ENCODE results near the gene DESI1.
A peak's percentile ranks its signal among the peaks of the same experiment; 100 is the strongest.
"Not testable (repeated sequence)": the region's sequence is repeated elsewhere in the genome, so short reads cannot be mapped to it uniquely, and the experiment has no call there.

The DESI1 gene

DNA sequence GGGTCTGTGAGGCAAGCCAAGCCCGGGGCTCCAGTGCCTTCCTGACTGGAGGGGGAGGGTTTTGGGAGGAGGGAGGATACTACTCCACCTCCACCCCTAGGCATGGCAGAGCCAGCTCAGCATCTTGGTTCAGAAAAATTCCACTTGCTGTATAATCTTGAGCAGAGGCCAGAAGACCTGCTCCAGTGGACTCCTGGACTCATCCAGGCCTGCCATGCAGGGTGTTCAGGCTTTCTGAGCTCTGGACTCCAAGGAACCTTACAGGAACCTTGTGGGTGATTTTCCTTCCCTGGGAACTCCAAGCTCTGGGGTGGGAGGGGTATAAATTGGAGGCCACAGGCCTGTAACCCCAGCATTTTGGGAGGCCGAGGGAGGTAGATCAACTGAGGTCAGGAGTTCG, 50.6 kb downstream of the DESI1 start:
- Histone ChIP-seq H3K4me3 (ENCODE audit: low read length) (no peak overlapping the region), H3K9ac (ENCODE audit: low read depth, low read length) (no peak overlapping the region), H3K27me3 (ENCODE audit: insufficient read depth, low read length) (no peaks in the 10 kb centered on the region), H3K27ac (ENCODE audit: low read depth, low read length) (no peak overlapping the region), H3K4me1 (ENCODE audit: insufficient read depth, low read length) (no peaks in the 10 kb centered on the region), H3K9me3 (ENCODE audit: insufficient read depth, low read depth, low read length) (no peaks in the 10 kb centered on the region), H3K36me3 (ENCODE audit: insufficient read depth, low read length) (no peaks in the 10 kb centered on the region)
- WGBS = 97% methylated on average over 3 of the region's 3 CpGs

DNA sequence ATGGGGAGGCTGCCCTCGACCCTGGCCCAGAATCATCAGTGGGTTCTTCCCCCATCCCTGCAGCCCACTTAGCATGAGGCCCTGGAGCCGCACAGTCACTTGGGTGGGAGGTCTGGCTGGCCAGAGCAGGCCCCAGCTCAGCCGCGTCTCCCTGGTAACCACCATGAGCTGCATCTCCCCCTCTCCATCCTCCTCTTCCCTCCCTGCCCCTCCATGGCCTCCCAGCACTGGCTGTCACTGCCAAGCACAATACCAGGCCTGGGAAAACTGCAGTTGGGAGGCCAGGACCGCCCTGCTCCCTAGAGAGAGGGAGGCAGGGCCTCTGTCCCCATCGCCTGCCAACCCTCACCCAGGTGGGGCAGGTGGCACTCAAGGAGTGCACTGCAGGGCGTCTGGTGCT, 52.0 kb downstream of the DESI1 start:
- Histone ChIP-seq H3K4me1 (ENCODE audit: insufficient read depth, low read length) (no peaks in the 10 kb centered on the region), H3K9me3 (ENCODE audit: insufficient read depth, low read depth, low read length) (no peaks in the 10 kb centered on the region), H3K4me3 (ENCODE audit: low read length) (no peak overlapping the region), H3K27ac (ENCODE audit: low read depth, low read length) (no peak overlapping the region), H3K9ac (ENCODE audit: low read depth, low read length) (no peak overlapping the region), H3K36me3 (ENCODE audit: insufficient read depth, low read length) (no peaks in the 10 kb centered on the region), H3K27me3 (ENCODE audit: insufficient read depth, low read length) (no peaks in the 10 kb centered on the region)
- WGBS = 83% methylated on average over 7 of the region's 7 CpGs

DNA sequence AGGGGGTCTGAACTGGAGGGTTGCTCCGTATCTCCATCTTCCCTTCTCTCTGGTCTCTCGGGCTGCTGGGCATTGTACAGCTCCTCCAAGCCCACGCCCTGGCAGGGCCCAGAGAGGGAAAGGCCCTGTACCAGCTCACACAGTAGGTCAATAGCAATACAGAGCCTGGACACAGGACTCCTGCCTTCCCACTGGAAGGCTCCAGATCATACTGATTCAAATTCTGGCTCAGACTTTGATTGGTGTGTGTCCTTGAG, 53.4 kb downstream of the DESI1 start:
- no peaks in the 10 kb centered on the region for H3K36me3 ChIP-seq (ENCODE audit: insufficient read depth, low read length)
- no peak overlapping the region for H3K4me3 ChIP-seq (ENCODE audit: low read length)
- no peaks in the 10 kb centered on the region for H3K9me3 ChIP-seq (ENCODE audit: insufficient read depth, low read depth, low read length)
- no peak overlapping the region for H3K9ac ChIP-seq (ENCODE audit: low read depth, low read length)
- WGBS = 98% methylated on average over 3 of the region's 3 CpGs
- no peaks in the 10 kb centered on the region for H3K27me3 ChIP-seq (ENCODE audit: insufficient read depth, low read length)
- H3K27ac ChIP-seq (ENCODE audit: low read depth, low read length) = no peak overlapping the region
- H3K4me1 ChIP-seq (ENCODE audit: insufficient read depth, low read length) = peaks cover 6% of the 10 kb centered on the region; the same call in 1 of the 2 replicates

DNA sequence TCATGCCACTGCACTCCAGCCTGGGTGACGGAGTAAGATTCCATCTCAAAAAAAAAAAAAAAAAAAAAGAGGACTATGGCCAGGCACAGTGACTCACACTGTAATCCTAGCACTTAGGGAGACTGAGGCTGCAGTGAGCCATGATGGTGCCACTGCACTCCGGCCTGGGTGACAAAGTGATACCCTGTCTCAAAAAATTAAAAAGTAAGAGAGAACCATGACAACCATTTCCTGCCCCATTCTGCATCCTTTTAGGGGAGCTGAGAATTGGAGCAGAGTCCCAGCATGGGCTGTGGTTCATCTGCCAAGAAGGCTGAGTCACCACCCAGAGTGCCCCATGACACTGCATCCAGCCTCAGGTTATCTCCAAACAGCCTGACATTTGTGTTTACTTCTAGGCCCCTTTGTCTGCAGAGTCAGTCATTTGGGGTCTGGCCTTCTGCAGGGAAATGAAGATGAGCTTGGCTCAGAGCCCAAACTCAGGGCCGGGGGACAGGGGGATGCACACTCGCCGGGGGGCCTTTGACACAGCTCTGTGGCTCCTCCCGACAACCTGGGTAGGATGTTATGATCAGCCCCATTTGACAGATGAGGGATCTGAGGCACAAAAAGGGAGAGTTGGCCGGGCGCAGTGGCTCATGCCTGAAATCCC, 55.3 kb downstream of the DESI1 start:
- no peaks in the 10 kb centered on the region for H3K9me3 ChIP-seq (ENCODE audit: insufficient read depth, low read depth, low read length)
- no peaks in the 10 kb centered on the region for H3K27me3 ChIP-seq (ENCODE audit: insufficient read depth, low read length)
- H3K36me3 ChIP-seq (ENCODE audit: insufficient read depth, low read length) = no peaks in the 10 kb centered on the region
- H3K4me1 ChIP-seq (ENCODE audit: insufficient read depth, low read length) = peaks cover 22% of the 10 kb centered on the region
- H3K9ac ChIP-seq (ENCODE audit: low read depth, low read length) = no peak overlapping the region
- 70% methylated on average over 8 of the region's 8 CpGs for WGBS
- no peak overlapping the region for H3K4me3 ChIP-seq (ENCODE audit: low read length)
- H3K27ac ChIP-seq (ENCODE audit: low read depth, low read length) = peak overlapping the region; percentile 3; the same call in 1 of the 2 replicates

DNA sequence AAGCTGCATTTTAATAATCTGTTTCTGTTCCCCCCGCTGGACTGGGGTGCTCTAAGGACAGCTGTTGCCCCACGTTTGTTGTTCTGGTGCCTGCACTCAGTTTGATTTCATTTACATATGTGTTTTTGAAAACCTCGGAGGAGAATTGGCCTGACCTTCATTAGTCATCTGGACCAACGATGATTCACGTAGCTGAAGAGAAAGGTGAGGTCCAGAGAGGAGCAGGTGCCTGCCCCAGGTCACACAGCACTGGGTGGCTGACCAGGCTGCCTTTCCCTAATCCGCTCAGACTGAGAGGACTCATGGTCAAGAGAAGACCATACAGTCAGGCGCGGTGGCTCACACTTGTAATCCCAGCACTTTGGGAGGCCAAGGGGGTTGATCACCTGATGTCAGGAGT, 56.3 kb downstream of the DESI1 start:
- WGBS = 92% methylated on average over 8 of the region's 8 CpGs
- Histone ChIP-seq H3K4me1 (ENCODE audit: insufficient read depth, low read length) (peaks cover 30% of the 10 kb centered on the region), H3K9ac (ENCODE audit: low read depth, low read length) (no peak overlapping the region)

DNA sequence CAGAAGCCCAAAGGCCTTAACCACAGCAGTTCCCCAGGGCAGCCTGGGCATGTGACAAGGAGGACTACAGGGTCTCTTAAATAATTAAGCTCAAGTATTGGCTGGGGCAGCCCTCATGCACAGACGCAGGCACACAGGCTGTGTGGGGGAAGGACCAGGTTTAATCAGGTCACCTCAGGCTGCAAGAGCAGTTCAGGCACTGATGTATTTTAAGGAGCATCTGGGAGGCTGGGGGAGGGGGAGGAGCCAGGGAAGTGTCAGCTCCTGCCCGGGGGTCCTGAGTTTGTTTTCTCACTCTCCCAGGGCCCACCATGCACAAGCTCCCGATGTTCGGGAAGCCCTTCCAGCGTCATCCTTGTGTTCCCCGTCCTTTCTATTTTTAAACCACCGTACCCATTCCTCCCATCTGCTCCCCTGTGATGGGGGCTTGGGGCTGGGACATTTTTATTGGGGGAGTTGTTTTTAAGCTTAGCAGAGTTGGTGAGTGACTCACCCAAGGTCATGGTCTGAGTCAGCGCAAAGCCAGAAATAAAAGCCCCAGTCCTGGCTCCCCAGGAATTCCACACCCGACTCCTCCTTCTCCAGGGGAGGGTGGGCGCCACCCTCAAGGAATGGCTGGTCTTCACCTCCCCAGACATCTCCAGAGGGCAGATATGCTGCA, 57.7 kb downstream of the DESI1 start:
- no peak overlapping the region for H3K9ac ChIP-seq (ENCODE audit: low read depth, low read length)
- H3K27me3 ChIP-seq (ENCODE audit: insufficient read depth, low read length) = no peaks in the 10 kb centered on the region
- H3K4me1 ChIP-seq (ENCODE audit: insufficient read depth, low read length) = peaks cover 30% of the 10 kb centered on the region
- H3K27ac ChIP-seq (ENCODE audit: low read depth, low read length) = peak overlapping the region; percentile 58; the same call in 1 of the 2 replicates
- H3K4me3 ChIP-seq (ENCODE audit: low read length) = no peak overlapping the region
- H3K9me3 ChIP-seq (ENCODE audit: insufficient read depth, low read depth, low read length) = no peaks in the 10 kb centered on the region
- 42% methylated on average over 9 of the region's 10 CpGs for WGBS
- no peaks in the 10 kb centered on the region for H3K36me3 ChIP-seq (ENCODE audit: insufficient read depth, low read length)

More for the DNA sequence above, 56.3 kb downstream of the DESI1 start:
- Histone ChIP-seq H3K4me3 (ENCODE audit: low read length) (no peak overlapping the region), H3K9me3 (ENCODE audit: insufficient read depth, low read depth, low read length) (no peaks in the 10 kb centered on the region), H3K27ac (ENCODE audit: low read depth, low read length) (no peak overlapping the region), H3K36me3 (ENCODE audit: insufficient read depth, low read length) (no peaks in the 10 kb centered on the region), H3K27me3 (ENCODE audit: insufficient read depth, low read length) (no peaks in the 10 kb centered on the region)

DNA sequence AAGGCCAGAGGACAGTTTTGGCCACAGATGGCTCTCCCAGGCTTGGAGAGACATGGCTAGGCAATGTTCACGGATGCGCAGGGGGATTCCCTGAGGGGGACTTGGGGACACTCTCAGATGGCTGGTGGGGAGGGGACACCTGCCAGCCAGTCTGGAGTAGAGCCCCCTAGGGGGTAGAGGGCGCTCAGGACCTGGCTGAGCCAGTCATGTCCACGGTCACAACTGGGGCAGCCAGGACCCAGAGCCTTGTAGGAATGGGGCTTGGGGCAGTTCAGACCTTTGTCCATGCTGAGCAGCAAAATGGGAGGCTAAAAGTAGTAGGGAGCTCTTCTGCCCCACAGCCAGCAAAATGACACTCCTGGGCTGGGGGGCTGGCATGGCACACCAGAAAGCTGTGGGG, 58.4 kb downstream of the DESI1 start:
- H3K27ac ChIP-seq (ENCODE audit: low read depth, low read length) = no peak overlapping the region; the same call in 1 of the 2 replicates
- no peak overlapping the region for H3K9ac ChIP-seq (ENCODE audit: low read depth, low read length)
- H3K27me3 ChIP-seq (ENCODE audit: insufficient read depth, low read length) = no peaks in the 10 kb centered on the region
- H3K4me3 ChIP-seq (ENCODE audit: low read length) = no peak overlapping the region
- H3K9me3 ChIP-seq (ENCODE audit: insufficient read depth, low read depth, low read length) = no peaks in the 10 kb centered on the region
- 62% methylated on average over 4 of the region's 4 CpGs for WGBS
- peaks cover 35% of the 10 kb centered on the region for H3K4me1 ChIP-seq (ENCODE audit: insufficient read depth, low read length)
- H3K36me3 ChIP-seq (ENCODE audit: insufficient read depth, low read length) = no peaks in the 10 kb centered on the region

DNA sequence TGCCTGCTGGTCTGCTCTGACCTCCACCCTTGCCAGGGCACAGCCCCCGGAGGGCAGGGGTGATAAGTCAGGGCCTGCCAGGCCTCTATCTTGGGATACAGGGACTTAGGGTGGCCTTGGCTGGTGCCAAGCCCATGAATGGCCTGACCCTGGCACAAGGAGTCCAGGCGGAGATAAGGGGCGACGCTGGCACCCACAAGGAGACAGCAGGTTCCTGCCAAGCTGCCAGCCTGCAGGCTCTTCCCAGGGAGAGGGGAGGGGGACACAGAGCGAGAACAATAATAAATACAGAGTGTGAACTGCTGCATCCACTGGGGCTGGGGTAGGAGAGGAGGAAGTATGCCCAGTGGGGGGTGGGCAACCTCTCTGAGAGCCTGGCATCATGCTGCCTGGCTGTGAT, 59.1 kb downstream of the DESI1 start:
- Histone ChIP-seq H3K36me3 (ENCODE audit: insufficient read depth, low read length) (no peaks in the 10 kb centered on the region), H3K27ac (ENCODE audit: low read depth, low read length) (no peak overlapping the region), H3K9ac (ENCODE audit: low read depth, low read length) (no peak overlapping the region), H3K4me3 (ENCODE audit: low read length) (no peak overlapping the region), H3K4me1 (ENCODE audit: insufficient read depth, low read length) (peaks cover 36% of the 10 kb centered on the region), H3K27me3 (ENCODE audit: insufficient read depth, low read length) (no peaks in the 10 kb centered on the region), H3K9me3 (ENCODE audit: insufficient read depth, low read depth, low read length) (no peaks in the 10 kb centered on the region)
- WGBS = 78% methylated on average over 5 of the region's 5 CpGs

DNA sequence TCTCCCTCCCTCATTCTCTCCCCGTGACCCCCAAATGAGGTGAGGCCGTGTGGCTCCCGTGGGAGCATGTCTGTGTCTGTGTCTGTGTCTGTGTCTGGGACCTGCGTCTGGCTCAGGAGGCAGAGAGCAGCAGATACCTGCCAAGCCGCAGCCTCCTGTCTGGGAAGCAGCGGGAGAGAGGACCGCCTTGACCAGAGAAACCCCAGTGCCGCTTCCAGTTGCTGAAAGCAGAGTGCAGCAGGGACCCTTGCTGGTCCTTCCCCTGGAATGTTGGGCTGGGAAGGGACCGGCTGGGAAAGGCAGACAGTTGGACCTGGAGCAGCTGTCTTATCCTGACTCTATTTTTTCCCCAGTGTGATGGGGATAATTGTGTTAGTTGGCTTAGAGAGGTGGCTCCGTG, 59.5 kb downstream of the DESI1 start:
- Histone ChIP-seq H3K4me1 (ENCODE audit: insufficient read depth, low read length) (peaks cover 36% of the 10 kb centered on the region), H3K9ac (ENCODE audit: low read depth, low read length) (no peak overlapping the region), H3K9me3 (ENCODE audit: insufficient read depth, low read depth, low read length) (no peaks in the 10 kb centered on the region), H3K36me3 (ENCODE audit: insufficient read depth, low read length) (no peaks in the 10 kb centered on the region), H3K27me3 (ENCODE audit: insufficient read depth, low read length) (no peaks in the 10 kb centered on the region), H3K27ac (ENCODE audit: low read depth, low read length) (no peak overlapping the region), H3K4me3 (ENCODE audit: low read length) (peak overlapping the region; percentile 40)
- WGBS = 33% methylated on average over 10 of the region's 10 CpGs

DNA sequence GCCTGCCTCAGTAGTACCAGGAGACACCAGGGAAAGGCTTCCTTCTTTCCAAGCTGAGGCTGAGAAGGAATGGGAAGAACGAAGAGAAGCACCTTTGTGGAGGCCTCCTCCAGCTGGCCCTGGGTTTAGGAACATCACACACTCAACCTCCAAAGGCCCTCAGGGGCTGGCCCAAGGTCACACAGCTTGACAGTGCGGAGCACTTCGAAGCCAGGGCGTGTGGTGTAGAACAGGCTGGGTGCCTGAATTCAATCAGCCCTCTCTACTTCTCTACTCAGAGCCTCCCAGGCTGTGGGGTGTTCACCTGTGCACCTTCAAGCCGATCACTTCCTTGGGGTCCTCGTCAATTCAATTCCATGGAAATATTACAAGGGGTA, 60.8 kb downstream of the DESI1 start:
- Histone ChIP-seq H3K27me3 (ENCODE audit: insufficient read depth, low read length) (no peaks in the 10 kb centered on the region), H3K9me3 (ENCODE audit: insufficient read depth, low read depth, low read length) (no peaks in the 10 kb centered on the region), H3K36me3 (ENCODE audit: insufficient read depth, low read length) (no peaks in the 10 kb centered on the region), H3K4me3 (ENCODE audit: low read length) (0 out of 2 replicates have a peak overlapping the region, but pooled peaks have one; percentile 12), H3K27ac (ENCODE audit: low read depth, low read length) (no peak overlapping the region), H3K9ac (ENCODE audit: low read depth, low read length) (no peak overlapping the region), H3K4me1 (ENCODE audit: insufficient read depth, low read length) (peaks cover 36% of the 10 kb centered on the region)
- WGBS = 73% methylated on average over 6 of the region's 6 CpGs

DNA sequence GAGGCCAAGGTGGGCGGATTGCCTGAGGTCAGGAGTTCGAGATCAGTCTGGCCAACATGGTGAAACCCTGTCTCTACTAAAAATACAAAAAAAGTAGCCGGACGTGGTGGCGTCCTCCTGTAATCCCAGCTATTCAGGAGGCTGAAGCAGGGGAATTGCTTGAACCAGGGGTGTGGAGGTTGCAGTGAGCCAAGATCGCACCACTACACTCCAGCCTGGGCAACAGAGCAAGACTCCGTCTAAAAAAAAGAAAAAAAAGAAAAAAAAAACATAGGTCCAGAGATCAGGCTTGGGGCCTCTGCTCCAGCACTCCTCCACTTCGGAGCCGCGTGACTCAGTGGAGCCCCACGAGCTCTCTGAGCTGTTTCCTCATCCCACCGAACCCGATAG, 62.6 kb downstream of the DESI1 start:
- H3K9me3 ChIP-seq (ENCODE audit: insufficient read depth, low read depth, low read length); H3K4me3 ChIP-seq (ENCODE audit: low read length); H3K36me3 ChIP-seq (ENCODE audit: insufficient read depth, low read length); H3K9ac ChIP-seq (ENCODE audit: low read depth, low read length); H3K27me3 ChIP-seq (ENCODE audit: insufficient read depth, low read length); H3K27ac ChIP-seq (ENCODE audit: low read depth, low read length): not testable (repeated sequence)
- peaks cover 36% of the 10 kb centered on the region for H3K4me1 ChIP-seq (ENCODE audit: insufficient read depth, low read length)
- WGBS = 95% methylated on average over 13 of the region's 13 CpGs

All from HUES64 (cell line).